ENCODE data around the gene GALNT14.
"Not testable (repeated sequence)": the region's sequence is repeated elsewhere in the genome, so short reads cannot be mapped to it uniquely, and the experiment has no call there.

Gene GALNT14, protein sequence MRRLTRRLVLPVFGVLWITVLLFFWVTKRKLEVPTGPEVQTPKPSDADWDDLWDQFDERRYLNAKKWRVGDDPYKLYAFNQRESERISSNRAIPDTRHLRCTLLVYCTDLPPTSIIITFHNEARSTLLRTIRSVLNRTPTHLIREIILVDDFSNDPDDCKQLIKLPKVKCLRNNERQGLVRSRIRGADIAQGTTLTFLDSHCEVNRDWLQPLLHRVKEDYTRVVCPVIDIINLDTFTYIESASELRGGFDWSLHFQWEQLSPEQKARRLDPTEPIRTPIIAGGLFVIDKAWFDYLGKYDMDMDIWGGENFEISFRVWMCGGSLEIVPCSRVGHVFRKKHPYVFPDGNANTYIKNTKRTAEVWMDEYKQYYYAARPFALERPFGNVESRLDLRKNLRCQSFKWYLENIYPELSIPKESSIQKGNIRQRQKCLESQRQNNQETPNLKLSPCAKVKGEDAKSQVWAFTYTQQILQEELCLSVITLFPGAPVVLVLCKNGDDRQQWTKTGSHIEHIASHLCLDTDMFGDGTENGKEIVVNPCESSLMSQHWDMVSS

GRCh38 chr2:31138037-31138962 lies at the start of gene GALNT14:
TSS of gene GALNT14 (minus strand) at chr2:31138440. CDS start at chr2:31138086, 354 bp downstream.
- H3K36me3 Mint-ChIP-seq (ENCODE audit: low read depth) = no peaks in the 10 kb centered on the region
- H3K4me1 Mint-ChIP-seq (ENCODE audit: low read depth) = peaks cover 15% of the 10 kb centered on the region
- no peak within 1 kb of the TSS for H3K27ac Mint-ChIP-seq
- peaks cover 44% of the 10 kb centered on the region for H3K27me3 Mint-ChIP-seq
- intact Hi-C loops (cut with micrococcal nuclease) = no loop called here
- H3K9me3 Mint-ChIP-seq = no peaks in the 10 kb centered on the region
- H3K4me3 Mint-ChIP-seq = peak within 1 kb of the TSS; percentile 72

DNA sequence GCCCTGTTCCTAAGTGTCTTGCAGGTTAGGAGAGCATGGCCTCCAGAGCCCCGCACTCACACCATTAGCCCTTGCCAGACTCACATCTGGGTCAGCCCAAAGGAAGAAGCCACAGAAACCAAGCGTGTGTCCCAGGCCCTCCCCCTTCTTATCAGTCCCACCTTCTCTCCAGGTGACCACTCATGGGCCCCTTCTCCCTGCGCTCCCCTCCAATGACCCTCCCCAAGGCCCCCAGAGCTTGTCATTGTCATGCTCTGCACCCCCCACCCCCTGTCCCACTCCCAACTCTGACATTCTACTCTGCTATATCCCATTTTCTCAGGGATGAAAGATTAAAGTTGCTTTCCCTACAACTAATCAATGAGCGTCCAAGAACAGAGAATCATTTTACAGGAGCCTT lies 48.9 kb upstream of the GALNT14 start:
- Mint-ChIP-seq H3K4me1 (ENCODE audit: low read depth) (no peaks in the 10 kb centered on the region), H3K9me3 (no peaks in the 10 kb centered on the region), H3K4me3 (no peak overlapping the region), H3K27me3 (no peaks in the 10 kb centered on the region), H3K27ac (no peak overlapping the region), H3K36me3 (ENCODE audit: low read depth) (no peaks in the 10 kb centered on the region)
- intact Hi-C loops (cut with micrococcal nuclease) = no loop called here

GRCh38 chr2:31183973-31184372 lies 45.7 kb upstream of the GALNT14 start:
- H3K27ac Mint-ChIP-seq; H3K4me3 Mint-ChIP-seq; H3K9me3 Mint-ChIP-seq; H3K4me1 Mint-ChIP-seq (ENCODE audit: low read depth); H3K27me3 Mint-ChIP-seq; H3K36me3 Mint-ChIP-seq (ENCODE audit: low read depth); intact Hi-C loops (cut with micrococcal nuclease): not testable (repeated sequence)

DNA sequence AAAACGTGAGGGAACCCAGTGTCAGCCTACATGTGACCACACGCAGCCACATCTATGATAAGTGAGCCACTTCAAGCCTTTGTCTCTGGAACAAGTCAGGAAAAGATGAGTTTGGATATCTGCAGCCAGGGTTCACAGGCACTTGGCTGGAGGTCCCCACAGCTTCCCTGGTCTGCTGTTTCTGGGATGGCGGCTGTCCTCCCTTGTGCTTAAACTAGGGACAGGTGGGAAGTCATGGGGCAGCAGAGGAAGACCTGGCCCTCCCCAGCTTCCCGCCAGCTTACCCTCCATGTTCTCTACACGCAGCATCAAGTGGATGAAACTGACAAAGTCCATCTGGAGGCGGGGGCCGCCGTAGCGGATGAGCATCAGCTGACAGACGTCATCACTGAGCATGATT lies 38.5 kb upstream of the GALNT14 start:
- H3K27ac Mint-ChIP-seq = no peak overlapping the region
- H3K4me1 Mint-ChIP-seq (ENCODE audit: low read depth) = no peaks in the 10 kb centered on the region
- no peaks in the 10 kb centered on the region for H3K27me3 Mint-ChIP-seq
- no peaks in the 10 kb centered on the region for H3K36me3 Mint-ChIP-seq (ENCODE audit: low read depth)
- intact Hi-C loops (cut with micrococcal nuclease) = no loop called here
- no peak overlapping the region for H3K4me3 Mint-ChIP-seq
- H3K9me3 Mint-ChIP-seq = no peaks in the 10 kb centered on the region

DNA sequence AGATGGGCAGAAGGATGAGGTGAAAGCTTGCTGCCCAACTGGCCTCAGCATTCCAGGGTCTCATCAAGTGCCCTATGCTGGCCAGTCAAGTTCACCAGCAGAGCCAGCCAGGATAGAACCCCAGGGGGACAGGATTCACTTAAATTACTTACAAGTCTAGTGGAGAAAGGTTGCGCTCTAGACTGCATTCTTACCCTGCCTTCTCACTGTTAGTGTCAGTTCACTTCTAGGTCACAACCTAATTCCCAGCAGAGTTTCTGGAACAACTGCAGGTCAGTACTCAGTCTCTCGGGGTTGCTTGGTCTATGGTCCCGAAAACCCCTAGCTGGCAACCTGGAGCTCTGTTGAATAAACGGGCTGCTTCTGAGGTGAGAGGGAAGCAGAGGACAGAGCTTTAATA lies 32.9 kb upstream of the GALNT14 start:
- Mint-ChIP-seq H3K9me3 (no peaks in the 10 kb centered on the region), H3K27ac (no peak overlapping the region), H3K36me3 (ENCODE audit: low read depth) (no peaks in the 10 kb centered on the region), H3K27me3 (peaks cover 6% of the 10 kb centered on the region), H3K4me1 (ENCODE audit: low read depth) (peaks cover 5% of the 10 kb centered on the region), H3K4me3 (no peak overlapping the region)
- intact Hi-C loops (cut with micrococcal nuclease) = loop anchor here (2.0 kb wide), 1 partner anchor 164 kb away; no protein-coding TSS in a partner anchor

DNA sequence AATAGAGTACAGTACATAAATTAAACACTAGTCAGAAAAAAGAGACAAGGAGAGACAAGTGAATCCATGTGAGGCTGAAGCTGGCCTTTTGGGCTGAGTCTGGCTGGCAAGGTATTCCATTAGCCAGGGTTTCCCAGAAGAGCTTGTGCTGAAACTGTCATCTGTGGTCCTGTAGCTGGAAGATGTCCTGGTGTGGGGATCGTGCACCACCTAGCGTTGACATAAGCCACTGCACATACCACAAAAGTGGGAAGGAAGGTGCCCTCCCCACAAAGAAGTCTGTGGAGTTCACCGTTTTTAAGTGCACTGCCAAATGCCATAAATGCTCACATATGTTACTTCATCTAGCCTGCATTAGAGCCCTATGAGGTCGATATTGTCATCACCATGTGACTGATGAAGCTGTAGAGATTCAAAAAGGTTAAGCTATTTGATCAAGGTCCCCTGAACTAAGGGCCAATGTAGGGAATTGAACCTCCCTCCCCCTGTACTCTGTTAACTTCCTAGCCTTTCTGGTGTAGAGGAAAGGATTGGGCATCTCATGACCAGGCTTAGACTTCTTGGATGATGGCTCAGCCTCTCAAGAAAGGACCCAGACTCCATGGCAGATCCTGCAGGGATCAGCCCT lies 31.9 kb upstream of the GALNT14 start:
- no peaks in the 10 kb centered on the region for H3K9me3 Mint-ChIP-seq
- H3K36me3 Mint-ChIP-seq (ENCODE audit: low read depth) = no peaks in the 10 kb centered on the region
- peaks cover 6% of the 10 kb centered on the region for H3K27me3 Mint-ChIP-seq
- peaks cover 6% of the 10 kb centered on the region for H3K4me1 Mint-ChIP-seq (ENCODE audit: low read depth)
- H3K4me3 Mint-ChIP-seq = no peak overlapping the region
- no peak overlapping the region for H3K27ac Mint-ChIP-seq
- intact Hi-C loops (cut with micrococcal nuclease) = loop anchor here (1.0 to 2.0 kb wide), 3 partner anchors 165 to 456 kb away; no protein-coding TSS in a partner anchor

GRCh38 chr2:31168291-31168690 lies 30.1 kb upstream of the GALNT14 start:
- H3K9me3 Mint-ChIP-seq = no peaks in the 10 kb centered on the region
- H3K36me3 Mint-ChIP-seq (ENCODE audit: low read depth) = no peaks in the 10 kb centered on the region
- no peak overlapping the region for H3K27ac Mint-ChIP-seq

DNA sequence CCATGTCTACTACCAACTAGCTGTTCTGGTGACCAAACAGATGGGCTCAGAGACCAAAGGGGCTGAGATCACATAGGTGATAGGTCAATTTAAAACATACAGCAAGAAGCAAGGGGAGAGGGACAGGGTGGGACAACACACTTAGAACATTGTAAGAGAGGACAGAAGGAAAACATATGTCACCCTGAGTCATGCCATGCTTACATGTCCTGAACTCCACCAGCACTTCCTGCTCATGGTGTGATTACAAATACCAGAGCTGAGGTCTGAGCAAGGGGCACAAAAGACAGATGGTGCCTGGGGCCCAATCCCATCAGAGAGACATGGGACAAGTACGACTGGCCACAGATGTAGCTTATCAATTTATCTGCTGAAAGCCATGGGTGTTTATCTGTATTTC lies 28.7 kb upstream of the GALNT14 start:
- H3K27me3 Mint-ChIP-seq = peaks cover 6% of the 10 kb centered on the region
- H3K4me3 Mint-ChIP-seq = no peak overlapping the region
- no peaks in the 10 kb centered on the region for H3K9me3 Mint-ChIP-seq
- intact Hi-C loops (cut with micrococcal nuclease) = loop anchor here (5.0 kb wide), 1 partner anchor 440 kb away; no protein-coding TSS in a partner anchor
- H3K4me1 Mint-ChIP-seq (ENCODE audit: low read depth) = peaks cover 10% of the 10 kb centered on the region
- no peak overlapping the region for H3K27ac Mint-ChIP-seq
- H3K36me3 Mint-ChIP-seq (ENCODE audit: low read depth) = no peaks in the 10 kb centered on the region

More at GRCh38 chr2:31168291-31168690, 30.1 kb upstream of the GALNT14 start:
- Mint-ChIP-seq H3K4me1 (ENCODE audit: low read depth) (peaks cover 10% of the 10 kb centered on the region), H3K4me3 (no peak overlapping the region), H3K27me3 (peaks cover 6% of the 10 kb centered on the region)
- intact Hi-C loops (cut with micrococcal nuclease) = loop anchor here (5.0 kb wide), 1 partner anchor 441 kb away; no protein-coding TSS in a partner anchor

DNA sequence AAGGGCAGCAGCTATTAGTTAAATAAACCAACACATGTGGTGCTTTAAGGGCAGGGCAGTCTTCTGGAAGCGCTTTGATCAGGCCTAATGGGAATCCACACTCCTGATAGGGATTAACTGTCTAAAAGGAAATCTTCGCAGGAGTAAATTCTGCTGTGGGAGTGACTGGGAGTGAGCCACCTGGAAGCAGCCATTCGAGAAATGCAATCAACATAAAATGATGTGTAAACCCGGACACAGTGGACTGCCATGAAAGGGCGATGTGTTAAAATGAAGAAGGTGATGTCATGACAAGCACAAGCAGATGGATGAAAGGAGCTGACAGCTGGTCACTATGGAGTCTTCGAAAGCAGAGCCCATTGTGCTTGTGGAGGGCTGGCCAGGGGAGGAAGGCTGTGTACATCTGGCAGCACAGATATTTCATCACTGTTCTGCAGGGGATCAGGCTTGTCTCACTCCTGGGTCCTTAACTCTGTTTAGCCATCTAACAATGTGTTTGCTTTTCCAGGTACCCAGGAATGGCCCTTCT lies 24.8 kb upstream of the GALNT14 start:
- peaks cover 7% of the 10 kb centered on the region for H3K4me1 Mint-ChIP-seq (ENCODE audit: low read depth)
- H3K9me3 Mint-ChIP-seq = no peaks in the 10 kb centered on the region
- no peak overlapping the region for H3K4me3 Mint-ChIP-seq
- H3K36me3 Mint-ChIP-seq (ENCODE audit: low read depth) = no peaks in the 10 kb centered on the region
- no peaks in the 10 kb centered on the region for H3K27me3 Mint-ChIP-seq
- H3K27ac Mint-ChIP-seq = no peak overlapping the region
- intact Hi-C loops (cut with micrococcal nuclease) = no loop called here

GRCh38 chr2:31161637-31162036 lies 23.4 kb upstream of the GALNT14 start:
- H3K27me3 Mint-ChIP-seq = no peaks in the 10 kb centered on the region
- no peak overlapping the region for H3K27ac Mint-ChIP-seq
- intact Hi-C loops (cut with micrococcal nuclease) = no loop called here
- no peaks in the 10 kb centered on the region for H3K36me3 Mint-ChIP-seq (ENCODE audit: low read depth)
- no peaks in the 10 kb centered on the region for H3K9me3 Mint-ChIP-seq
- peaks cover 12% of the 10 kb centered on the region for H3K4me1 Mint-ChIP-seq (ENCODE audit: low read depth)
- no peak overlapping the region for H3K4me3 Mint-ChIP-seq

DNA sequence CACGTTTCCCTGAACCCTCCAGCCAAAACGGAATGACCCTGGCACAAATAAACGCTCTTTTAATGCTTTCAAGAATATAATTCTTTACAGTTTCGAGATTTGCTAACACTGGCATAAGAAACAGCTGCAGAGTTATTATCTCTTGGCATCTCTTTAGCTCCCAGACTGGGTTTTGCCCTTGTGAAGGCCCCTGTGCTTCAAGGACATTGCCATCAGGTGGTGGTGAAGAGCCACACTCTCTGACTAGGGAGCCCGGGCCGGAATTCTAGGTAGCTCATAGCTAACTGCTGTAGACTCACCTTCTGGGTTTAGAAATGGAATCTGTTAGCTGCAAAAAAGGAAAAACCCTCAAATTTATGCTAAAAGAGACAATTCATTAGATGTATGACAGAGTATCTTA lies 13.3 kb upstream of the GALNT14 start:
- H3K27ac Mint-ChIP-seq = no peak overlapping the region
- no peak overlapping the region for H3K4me3 Mint-ChIP-seq
- no peaks in the 10 kb centered on the region for H3K9me3 Mint-ChIP-seq
- intact Hi-C loops (cut with micrococcal nuclease) = no loop called here
- no peaks in the 10 kb centered on the region for H3K4me1 Mint-ChIP-seq (ENCODE audit: low read depth)
- no peaks in the 10 kb centered on the region for H3K36me3 Mint-ChIP-seq (ENCODE audit: low read depth)
- no peaks in the 10 kb centered on the region for H3K27me3 Mint-ChIP-seq

- Mint-ChIP-seq H3K4me1 (ENCODE audit: low read depth) (no peaks in the 10 kb centered on the region), H3K9me3 (no peaks in the 10 kb centered on the region), H3K27me3 (no peaks in the 10 kb centered on the region), H3K36me3 (ENCODE audit: low read depth) (no peaks in the 10 kb centered on the region), H3K27ac (no peak overlapping the region), H3K4me3 (no peak overlapping the region)
- intact Hi-C loops (cut with micrococcal nuclease) = no loop called here
Measured at GRCh38 chr2:31150120-31150670, 12.0 kb upstream of the GALNT14 start.

DNA sequence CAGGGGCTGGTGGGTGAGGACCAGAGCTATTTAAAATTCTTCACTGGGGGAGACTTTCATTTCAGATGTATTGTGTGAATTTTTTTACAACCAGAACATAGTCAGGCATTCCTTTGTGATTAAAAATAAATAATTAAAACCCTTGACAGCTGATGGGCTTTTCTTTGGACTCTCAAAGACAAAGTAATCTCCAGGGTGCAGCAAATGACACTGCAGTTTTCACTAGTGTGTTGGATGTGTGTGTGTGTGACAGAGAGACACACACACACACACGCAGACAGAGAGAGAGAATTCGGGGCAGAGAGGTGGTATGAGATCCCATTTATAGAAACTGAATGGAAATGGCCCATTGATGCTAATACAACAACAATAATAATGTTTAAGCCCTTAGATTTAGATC lies 10.3 kb upstream of the GALNT14 start:
- no peaks in the 10 kb centered on the region for H3K4me1 Mint-ChIP-seq (ENCODE audit: low read depth)

More for the DNA sequence above, 10.3 kb upstream of the GALNT14 start:
- H3K36me3 Mint-ChIP-seq (ENCODE audit: low read depth) = no peaks in the 10 kb centered on the region
- H3K27ac Mint-ChIP-seq = no peak overlapping the region
- no peaks in the 10 kb centered on the region for H3K9me3 Mint-ChIP-seq
- no peak overlapping the region for H3K4me3 Mint-ChIP-seq
- intact Hi-C loops (cut with micrococcal nuclease) = no loop called here
- no peaks in the 10 kb centered on the region for H3K27me3 Mint-ChIP-seq

Data from dendritic cell treated with granulocyte-macrophage colony-stimulating factor and Interleukin-4, amounts not matched to agents 40 ng/mL and 50 ng/mL, for 4 days (primary cell).